HG02623 (cell line): Measurements from ENCODE around the gene USP40.

Experiments used
- ATAC-seq: cut with Tn5 transposase; IDR thresholded peaks from one replicate; pipeline ENCODE4 v1.9.1; 2021; ENCODE audit warnings: moderate library complexity; ENCODE audit not compliant: unreplicated experiment

The USP40 gene

DNA sequence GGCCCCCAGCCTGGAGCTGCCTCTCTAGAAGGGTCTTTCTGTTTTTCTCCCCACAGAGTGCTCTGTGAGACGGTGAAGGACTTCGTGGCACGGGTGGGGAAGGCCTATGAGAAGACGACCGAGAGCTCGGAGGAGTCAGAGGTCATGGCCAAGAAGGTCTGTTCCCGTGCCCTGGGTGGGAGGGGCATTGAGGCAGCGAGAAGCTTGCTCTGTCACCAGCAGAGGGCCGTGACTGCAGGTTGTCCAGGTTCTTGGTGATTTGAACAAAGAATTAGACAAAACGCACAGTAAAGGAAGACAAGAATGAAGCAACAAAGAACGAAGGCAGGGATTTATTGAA is 118.4 kb downstream of the USP40 start:
- ATAC-seq, result no peak

DNA sequence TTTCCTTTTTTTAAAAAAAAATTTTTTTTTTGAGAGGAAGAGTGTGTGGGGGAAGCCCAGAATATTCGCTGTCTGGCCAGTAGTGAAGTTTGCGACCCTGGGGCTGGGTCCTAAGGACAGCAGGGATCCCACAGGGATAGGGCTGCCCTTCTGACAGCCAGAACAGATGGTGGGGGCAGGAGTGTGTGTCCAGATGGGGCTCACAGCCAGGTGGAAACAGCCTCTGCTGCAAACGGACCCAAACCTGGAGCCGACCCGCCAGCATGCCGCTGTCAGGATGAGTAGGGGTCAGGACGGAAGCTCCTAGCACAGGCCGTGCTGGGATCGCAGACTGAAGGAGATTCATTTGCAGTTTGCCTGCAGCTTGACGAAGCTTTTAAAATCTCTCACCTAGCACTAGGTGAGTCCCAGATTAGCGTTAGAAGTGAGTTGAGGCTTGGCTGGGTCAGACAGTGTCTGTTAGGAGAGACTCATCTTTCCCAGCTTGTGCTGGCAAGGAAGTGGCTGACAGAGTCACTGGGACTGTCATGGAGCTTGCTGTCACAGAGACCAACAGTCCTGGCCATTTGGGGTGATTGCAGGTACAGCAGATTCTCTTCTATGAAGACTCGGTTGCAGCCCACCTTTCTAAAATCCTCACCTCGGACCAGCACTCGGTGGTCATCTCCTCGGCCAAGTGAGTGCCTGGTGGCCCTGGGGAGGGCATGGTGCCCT is 118.9 kb downstream of the USP40 start:
- no peak for ATAC-seq

DNA sequence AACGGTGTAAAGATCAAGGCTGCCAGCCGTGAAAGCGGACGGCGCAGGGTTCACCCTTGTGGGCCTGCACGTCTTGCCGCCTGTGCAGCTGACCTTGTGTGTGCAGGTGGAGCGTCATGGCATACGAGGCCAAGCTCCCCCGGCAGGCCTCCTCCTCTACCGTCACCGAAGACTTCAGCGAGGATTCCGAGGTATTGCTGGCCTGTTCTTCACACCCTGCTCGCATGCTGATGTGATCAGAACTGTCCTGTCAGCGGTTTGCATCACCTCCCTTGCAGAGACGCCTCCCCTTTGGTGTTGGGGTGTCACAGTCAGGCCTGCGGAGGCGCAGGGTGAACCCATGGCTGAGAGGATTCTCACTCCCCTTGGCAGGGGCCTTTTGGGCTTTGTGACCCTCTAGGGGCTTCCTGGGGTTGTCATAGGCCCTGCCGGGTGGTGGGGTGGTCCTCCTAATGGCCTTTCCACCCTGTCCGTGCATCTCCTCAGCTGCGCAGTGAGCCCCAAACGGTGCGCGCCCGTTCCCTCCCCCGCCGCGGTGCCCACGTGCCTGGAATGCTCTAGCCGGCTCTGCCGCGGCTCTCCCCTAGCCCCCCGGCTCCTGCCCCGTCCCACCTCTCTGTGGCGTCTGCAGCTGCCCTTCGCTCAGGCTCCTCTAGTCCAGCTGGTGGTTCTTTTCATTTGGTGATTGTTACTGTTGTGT is 119.8 kb downstream of the USP40 start:
- no peak for ATAC-seq

DNA sequence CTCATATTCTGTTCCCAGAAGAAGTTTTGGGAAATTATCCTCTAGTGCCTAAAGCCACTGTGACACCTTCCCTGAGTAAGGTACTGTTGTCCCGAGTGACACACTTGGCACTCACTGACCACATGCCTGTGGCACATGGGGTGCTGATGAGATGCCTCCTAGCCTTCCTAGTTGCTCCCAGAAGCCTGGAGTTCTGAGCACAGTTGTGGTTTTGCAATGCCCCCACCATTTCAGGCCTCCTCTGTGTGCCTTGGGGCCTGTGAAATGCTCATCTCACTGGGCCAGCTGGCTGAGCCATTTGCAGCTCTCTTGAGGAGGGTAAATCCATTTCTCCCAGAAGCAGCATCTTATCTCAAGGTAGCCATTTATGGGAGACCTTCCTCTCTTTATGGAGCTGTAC is 120.5 kb downstream of the USP40 start:
- no peak for ATAC-seq

DNA sequence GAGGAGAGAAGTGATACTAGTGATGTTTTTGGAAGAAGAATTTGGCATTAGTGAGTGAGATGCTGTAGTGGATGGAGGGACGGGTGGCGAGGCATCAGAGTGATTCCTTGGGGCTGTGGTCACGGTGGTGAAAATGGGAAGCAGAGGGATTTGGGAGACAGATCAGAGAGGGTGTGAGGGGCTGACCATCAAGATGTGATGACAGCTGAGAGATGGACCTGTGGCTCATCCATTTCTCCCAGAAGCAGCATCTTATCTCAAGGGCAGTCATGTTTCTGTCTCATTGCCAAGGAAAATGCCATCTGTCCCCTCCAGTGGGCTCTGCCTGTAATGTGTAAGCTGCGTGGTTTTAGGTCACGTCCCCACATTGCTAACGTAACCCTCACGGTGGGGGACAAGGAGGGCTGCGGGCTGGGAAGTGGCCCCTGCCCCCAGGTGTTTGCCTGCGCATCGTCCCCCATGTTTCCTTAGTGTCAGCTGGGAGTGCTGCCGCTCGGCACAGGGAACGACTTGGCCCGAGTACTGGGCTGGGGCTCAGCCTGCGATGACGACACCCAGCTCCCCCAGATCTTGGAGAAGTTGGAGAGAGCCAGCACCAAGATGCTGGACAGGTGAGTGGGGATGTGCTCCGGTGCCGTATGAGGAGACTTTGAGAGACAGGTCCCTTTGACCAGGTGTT is 121.3 kb downstream of the USP40 start:
- ATAC-seq, result no peak

DNA sequence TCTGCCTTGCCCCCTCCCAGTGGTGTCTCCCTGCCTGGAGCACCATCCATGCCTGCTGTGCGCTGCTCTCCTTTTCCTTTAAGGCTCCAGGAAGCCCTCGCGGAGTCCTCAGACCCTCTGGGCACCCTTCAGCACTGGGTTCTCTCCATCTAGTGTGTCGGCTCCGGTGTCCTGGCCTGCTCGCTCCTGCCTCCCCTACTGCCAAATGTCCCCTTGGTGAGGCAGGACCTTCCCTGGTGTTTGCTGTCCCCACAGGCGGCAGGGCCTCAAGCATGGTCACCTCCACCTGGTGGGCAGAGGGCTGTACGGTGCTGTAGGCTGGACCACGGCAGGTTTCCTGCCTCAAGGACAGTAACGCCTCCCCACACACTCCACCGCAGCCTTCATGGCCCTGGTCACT is 122.1 kb downstream of the USP40 start:
- ATAC-seq, result no peak

DNA sequence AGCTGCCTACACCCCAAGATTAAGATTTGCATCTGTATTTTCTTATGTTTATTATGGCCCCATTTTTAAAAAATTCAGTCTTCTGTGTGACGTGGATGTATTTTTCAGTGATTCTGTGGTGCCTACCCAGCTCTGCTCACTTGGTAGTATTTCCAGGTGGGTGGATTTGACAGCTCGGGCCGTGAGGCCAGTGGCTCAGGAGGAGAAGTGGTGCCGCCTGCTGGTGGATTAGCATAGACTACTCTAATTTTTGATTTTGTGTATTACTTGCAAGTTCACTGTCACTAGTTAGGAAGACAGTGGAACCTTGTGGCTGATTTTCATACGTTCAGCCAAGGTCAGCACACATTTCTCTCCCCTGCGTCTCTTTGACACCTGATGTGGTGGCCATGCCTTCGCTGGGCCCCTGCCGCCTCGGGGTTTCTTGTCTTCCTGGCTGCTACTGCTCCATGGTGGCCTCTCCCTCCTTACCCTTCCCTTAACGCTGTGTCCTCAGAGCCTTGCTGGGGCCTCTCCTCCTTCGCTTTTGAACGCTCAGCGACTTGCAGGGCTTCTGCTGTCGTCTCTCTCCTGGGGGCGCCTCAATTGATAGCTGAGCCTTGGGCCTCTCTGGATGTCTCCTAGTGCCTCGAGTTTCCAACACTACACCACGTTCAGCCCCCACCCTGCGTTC is 122.9 kb downstream of the USP40 start:
- peak; percentile 41 for ATAC-seq

DNA sequence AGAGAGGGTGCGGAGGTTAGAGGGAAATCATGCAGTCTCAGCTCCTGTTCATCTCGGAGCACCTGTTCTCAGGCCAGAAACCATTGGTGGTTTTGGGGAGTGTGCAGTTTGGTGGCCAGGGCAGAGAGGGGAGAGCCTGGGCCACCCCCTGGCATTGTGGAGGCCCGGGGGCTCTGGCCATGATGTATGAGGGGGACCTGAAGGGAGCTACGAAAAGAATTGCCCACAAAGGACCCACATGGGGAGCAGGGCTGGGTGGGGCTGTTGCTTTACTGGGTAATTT is 124.6 kb downstream of the USP40 start:
- ATAC-seq, result no peak

DNA sequence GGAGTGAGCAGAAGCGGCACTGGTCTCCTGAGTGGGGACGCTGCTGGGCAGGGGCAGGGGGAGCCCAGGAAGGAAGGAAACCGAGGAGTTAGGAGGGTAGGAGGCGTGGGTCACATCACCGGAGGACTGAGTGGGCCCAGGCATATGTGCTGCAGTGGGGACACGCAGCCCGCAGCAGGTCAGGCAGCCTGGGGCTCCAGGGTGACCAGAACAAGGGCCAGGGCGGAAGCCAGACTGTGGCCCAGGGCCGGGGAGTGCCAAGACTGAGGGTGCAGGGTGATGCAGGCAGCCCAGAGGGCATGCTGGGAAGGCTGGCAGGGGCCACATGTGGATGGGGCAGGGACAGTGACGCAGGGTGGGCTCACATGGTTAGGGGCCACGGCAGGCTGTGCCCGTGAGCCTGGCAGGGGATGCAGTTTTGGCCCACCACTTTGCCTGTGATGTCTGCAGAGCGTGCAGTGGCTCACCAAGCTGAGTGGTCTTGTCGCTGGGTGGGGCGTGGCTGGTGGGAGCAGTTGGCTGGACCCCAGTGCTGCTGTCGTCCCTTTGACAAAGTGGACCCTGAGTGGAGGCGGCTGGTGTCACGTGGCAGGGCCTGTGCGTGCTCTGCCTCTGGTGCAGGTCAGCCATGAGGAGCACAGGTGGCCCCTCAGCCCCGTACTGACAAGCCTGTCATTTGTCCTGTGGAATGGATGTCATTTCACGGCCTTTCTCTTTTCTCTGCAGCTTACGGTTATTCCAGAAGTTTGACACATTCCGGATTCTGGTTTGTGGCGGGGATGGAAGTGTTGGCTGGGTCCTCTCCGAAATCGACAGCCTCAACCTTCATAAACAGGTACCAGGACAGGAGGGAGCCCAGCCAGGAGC is 125.2 kb downstream of the USP40 start:
- ATAC-seq, result no peak

DNA sequence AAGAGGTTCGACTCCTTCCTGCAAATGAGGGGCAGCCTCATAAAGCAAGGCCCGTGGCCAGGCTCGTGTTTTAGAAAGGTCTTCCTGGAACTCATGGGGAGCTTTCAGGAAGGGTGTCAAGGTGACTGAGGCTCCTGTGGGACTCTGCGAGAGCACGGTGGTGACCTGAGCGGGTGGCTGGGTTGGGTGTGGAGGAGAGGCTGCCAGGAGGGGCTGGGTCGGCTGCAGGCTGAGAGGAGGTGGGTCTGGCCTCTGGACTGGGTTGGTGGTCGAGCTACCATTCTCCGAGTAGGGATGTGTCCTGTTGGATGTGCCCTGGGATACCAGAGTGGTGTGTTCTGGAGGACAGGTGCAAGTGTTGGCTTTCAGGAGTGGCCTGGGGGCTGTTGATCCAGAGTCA is 125.9 kb downstream of the USP40 start:
- ATAC-seq, result no peak

DNA sequence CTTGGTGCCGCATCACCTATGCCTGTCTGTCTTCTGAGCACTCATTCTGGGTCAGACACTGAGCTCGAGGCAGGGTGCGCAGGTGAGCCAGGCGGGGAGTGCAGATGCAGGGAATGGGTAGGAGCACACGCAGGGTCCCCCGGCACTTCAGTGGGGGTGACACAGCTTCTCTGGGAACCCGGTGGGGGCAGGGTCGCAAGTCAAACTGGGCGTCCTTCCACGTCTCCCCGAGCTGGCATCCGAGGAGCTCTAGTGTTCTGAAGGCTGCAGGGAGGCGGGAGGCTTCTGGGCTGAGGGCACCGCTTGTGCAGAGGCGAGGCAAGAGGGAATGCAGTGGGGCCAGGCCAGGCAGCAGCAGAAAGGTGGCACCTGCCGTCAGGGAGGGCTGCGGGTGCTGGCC is 126.3 kb downstream of the USP40 start:
- no peak for ATAC-seq

DNA sequence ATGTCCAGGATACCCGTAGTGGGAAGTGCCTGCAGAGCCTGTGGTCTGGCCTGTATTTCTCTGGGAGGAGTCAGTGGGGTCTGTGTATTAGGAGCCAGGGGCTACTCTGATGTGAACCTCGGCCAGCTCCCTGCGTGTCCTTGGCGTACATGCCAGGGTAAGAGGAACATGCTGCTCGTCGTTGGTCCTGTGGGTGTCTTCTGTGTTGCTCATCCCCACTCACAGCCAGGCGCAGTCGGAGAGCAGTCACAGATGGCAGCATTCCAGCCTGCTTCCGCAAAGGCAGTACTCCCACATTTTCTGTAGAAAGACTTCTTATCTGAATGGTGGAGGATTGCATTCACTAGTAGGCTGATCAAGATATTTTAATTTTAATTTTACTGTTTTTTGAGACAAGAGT is 127.4 kb downstream of the USP40 start:
- ATAC-seq, result no peak

DNA sequence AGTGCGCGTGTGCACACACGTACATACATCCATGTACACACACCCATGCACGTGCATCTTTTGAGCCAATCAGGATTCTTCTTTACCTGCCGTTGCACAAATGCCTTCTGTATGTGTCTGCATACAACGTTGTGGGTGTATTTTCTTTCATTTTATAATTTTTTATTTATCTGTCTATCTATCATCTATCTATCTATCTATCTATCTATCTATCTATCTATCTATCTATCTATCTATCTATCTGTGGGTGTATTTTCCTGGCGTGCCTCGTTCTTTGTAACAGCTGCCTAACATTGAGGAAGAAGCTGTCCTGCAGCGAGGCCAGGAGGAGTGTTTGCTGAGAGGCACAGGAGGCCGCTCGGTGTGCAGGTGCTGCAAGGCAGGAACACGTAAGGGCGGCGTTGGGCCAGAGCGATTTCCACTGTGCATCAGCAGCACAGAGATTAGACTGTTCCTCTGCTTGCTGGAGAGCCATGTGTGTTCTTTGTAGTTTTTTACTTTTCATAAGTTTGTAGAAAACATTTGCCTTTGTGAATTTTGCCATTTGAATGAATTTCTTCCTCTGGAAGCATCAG is 127.9 kb downstream of the USP40 start:
- ATAC-seq, result no peak

DNA sequence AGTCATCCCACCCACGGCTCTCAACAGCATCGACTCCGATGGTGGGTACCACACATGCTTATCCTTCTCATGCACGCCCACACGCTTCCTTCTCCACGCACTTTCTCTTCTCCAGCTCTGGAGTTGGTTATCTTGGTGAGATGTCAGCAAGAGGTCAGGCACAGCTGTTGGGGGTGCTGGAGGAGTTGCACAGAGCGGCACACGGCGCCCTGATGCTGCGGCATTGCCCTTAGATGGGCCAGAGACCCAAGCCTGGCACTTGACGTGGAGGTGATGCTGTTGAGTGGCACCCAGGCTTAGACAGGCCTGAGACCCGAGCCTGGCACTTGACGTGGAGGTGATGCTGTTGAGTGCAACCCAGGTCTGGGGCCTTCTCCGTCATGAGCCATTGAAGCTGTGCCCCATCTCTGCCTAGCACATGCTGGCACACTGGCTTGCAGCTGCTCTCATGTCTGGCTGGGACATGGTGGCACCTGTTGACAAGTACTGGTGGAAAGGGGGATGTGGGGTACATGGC is 129.1 kb downstream of the USP40 start:
- no peak for ATAC-seq

DNA sequence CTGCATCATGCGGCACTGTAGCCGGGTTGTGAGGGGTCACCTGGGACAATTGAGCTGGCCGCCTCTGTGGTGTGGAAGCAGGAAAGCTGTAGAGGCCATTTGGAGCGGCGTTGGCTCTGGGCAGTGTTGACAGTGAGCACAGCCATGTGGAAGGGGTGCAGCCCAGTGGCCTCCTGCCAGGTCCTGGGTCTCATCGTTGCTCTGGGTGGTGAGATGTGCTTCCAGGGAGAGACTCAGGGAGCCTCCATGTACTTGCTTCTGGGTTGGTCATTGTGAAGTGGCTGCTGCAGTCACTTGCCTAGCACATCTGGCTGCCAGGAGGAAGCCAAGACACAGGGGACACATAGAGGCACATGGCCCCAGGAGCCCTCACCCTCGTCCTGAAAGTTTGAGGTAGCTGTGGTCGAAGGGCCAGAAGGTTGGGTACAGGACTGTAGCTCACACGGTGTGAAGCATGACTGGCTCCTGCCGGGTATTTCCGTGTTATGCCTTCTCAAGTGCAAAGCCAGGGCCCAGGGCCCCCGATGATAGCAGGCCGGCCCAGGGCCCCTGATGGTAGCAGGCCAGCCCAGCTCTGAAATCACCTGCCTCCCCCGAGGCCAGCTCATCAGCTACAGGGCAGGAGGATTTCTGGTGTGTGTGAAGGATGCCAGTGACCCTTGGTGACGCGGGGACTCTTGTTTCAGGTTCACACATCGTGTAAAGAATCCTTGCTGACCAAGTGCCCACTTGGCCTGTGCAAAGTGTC is 129.7 kb downstream of the USP40 start:
- ATAC-seq, result no peak

DNA sequence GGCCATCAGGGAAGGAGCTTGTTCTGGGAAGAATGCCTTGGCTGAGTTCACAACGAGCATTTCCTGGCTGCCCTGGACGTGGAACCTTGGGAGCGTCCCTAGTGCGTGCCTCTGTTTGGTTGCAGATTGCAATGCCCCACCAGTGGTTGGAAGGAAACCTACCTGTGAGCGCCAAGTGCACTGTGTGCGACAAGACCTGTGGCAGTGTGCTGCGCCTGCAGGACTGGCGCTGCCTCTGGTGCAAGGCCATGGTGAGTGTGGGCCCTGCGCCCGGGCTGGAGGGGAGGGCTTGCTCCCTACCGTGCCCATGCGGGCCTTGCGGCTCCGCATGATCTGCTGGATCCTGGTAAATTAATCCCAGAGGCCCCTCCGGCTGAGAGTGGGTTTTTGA is 130.4 kb downstream of the USP40 start:
- ATAC-seq, result no peak

DNA sequence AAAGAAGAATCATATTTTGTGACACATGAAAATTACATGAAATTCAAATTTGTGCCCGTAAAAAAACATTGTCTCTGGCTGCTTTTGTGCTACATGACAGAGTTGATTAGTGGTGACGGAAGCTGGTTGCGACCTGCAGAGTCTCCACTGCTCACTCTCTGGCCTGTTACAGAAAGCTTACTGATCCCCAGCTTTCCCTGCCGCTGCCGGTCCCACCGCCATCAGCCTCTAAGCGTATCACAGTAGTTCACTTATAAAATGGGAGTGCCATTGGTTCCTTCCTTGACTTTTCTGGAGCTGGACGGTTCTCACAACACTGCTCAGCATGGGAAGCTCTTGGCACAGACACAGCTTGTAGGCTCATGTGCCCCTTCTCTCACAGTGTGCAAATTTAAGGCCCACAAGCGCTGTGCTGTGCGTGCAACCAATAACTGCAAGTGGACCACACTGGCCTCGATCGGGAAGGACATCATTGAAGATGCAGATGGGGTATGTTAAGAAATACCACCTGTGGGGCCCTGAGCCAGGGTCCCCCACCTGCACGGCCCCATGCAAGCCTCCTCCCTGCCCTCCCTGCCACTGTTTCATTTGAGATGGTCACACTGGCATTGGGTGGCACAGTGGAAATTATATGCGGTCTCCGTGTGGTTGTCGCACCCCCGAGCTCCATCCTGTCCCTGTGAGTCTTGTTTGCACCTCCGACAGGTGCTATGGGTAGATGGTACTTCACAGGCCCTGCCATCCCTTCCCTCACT is 131.0 kb downstream of the USP40 start:
- no peak for ATAC-seq

DNA sequence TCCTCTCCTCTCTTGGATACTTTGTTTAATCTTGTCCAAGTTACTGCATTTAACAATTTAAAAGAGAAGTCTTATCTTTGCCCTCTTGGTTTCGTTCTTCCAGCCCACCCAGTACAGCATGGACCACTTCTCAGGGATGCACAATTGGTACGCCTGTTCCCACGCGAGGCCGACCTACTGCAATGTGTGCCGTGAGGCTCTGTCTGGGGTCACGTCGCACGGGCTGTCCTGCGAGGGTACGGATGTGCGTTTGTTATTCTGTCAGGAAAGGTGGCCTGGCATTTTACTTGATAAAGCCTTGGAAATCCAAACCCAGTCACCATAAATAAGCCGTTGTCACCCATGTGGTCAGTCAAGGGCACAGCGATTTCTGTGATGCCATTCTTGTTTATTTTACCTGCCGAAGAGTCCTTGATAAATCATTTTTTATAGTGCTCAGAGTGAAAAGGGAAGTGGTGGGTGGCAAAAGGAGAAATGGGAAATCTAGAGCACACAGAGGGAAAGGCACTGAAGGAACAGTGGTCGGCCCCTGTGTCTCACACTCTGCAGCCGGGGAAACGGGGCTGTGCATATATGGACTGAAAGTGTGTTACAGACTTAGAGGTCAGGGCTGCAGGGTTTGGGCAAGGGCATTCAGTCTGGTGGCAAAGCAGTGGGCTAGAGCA is 131.8 kb downstream of the USP40 start:
- no peak for ATAC-seq

DNA sequence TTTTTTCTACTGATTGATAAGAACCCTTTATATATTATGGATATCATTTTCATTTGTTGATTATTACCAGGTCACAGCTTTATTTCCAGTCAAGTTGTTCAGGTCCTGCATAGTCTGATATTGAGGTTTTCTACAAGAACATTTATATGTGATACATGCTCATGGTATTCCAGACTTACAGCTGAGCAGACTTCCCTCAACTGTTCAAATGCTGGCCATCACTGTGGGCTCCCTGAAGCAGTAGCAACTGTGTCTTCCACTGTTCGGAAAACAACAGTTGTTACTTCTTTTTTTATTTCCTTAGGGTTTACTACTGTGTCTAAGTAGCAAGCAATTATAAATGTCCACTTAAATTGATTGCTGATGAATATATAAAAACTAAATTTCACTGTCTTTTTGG is 132.8 kb downstream of the USP40 start:
- no peak for ATAC-seq
